Mesenchymal stem cell (in vitro differentiated cells and primary cell): ENCODE data around the gene FUCA2.

Experiments
- DNase-seq: peaks from one replicate; pipeline ENCODE4 v3.0.0-alpha.2; 2013
- H2AFZ ChIP-seq: one replicate; pipeline ENCODE4 v1.6.1; 2013; ENCODE audit warnings: low read depth, mild to moderate bottlenecking, control low read depth, inconsistent platforms, low read length, moderate library complexity
- H2AK5ac ChIP-seq: 2 replicates; pipeline ENCODE4 v1.6.1; 2013; ENCODE audit warnings: low read length, moderate library complexity, mild to moderate bottlenecking, inconsistent platforms; ENCODE audit not compliant: severe bottlenecking
- H2BK120ac ChIP-seq: one replicate; pipeline ENCODE4 v1.6.1; 2013; ENCODE audit warnings: low read depth, mild to moderate bottlenecking, inconsistent platforms, low read length, moderate library complexity
- H2BK12ac ChIP-seq, 2 experiments: one replicate each; pipeline ENCODE4 v1.6.1; 2013; ENCODE audit warnings: inconsistent platforms in 2 of 2, low read length in 2 of 2, mild to moderate bottlenecking in 2 of 2, moderate library complexity in 2 of 2, control low read depth in 1 of 2
- H2BK15ac ChIP-seq: one replicate; pipeline ENCODE4 v1.6.1; 2013; ENCODE audit warnings: mild to moderate bottlenecking, low read depth, inconsistent platforms; ENCODE audit not compliant: poor library complexity, severe bottlenecking
- H2BK5ac ChIP-seq: 2 replicates; pipeline ENCODE4 v1.6.1; 2013; ENCODE audit warnings: low read depth, mild to moderate bottlenecking, low read length, control low read depth, inconsistent platforms; ENCODE audit not compliant: poor library complexity, severe bottlenecking
- H3K14ac ChIP-seq, 2 experiments: one replicate each; pipeline ENCODE4 v1.6.1; 2013; ENCODE audit warnings: inconsistent platforms in 2 of 2, low read length in 2 of 2, control low read depth in 1 of 2, mild to moderate bottlenecking in 1 of 2, moderate library complexity in 1 of 2
- H3K18ac ChIP-seq, 2 experiments: one replicate each; pipeline ENCODE4 v1.6.1; 2013; ENCODE audit warnings: inconsistent platforms in 2 of 2, low read length in 2 of 2, control low read depth in 1 of 2, low read depth in 1 of 2, mild to moderate bottlenecking in 1 of 2
- H3K23ac ChIP-seq, 2 experiments: one replicate each; pipeline ENCODE4 v1.6.1; 2013; ENCODE audit warnings: inconsistent platforms in 2 of 2, low read length in 2 of 2, mild to moderate bottlenecking in 2 of 2, moderate library complexity in 2 of 2, control low read depth in 1 of 2
- H3K27ac ChIP-seq: 2 replicates; pipeline ENCODE4 v1.5.1; 2013; ENCODE audit warnings: mild to moderate bottlenecking, moderate library complexity, low read length, control low read depth, inconsistent platforms; ENCODE audit not compliant: poor library complexity, severe bottlenecking
- H3K27me3 ChIP-seq, 2 experiments: 2 replicates each; pipeline versions ENCODE4 v1.6.1 to v1.7.0; 2013; ENCODE audit warnings: low read length in 2 of 2, mild to moderate bottlenecking in 2 of 2, moderate library complexity in 2 of 2, control low read depth in 1 of 2, inconsistent platforms in 1 of 2; ENCODE audit not compliant: control insufficient read depth in 1 of 2, insufficient read depth in 1 of 2
- H3K36me3 ChIP-seq, 2 experiments: 2 replicates each; pipeline versions ENCODE4 v1.6.1 to v1.7.0; 2013; ENCODE audit warnings: low read length in 2 of 2, control low read depth in 1 of 2, inconsistent platforms in 1 of 2, low read depth in 1 of 2, mild to moderate bottlenecking in 1 of 2; ENCODE audit not compliant: insufficient read depth in 2 of 2, control insufficient read depth in 1 of 2
- H3K4ac ChIP-seq, 2 experiments: one replicate each; pipeline ENCODE4 v1.6.1; 2013; ENCODE audit warnings: inconsistent platforms in 2 of 2, low read length in 2 of 2, mild to moderate bottlenecking in 2 of 2, moderate library complexity in 2 of 2, control low read depth in 1 of 2, low read depth in 1 of 2
- H3K4me1 ChIP-seq: 2 replicates; pipeline ENCODE4 v1.6.1; 2013; ENCODE audit warnings: low read depth, low read length, control low read depth; ENCODE audit not compliant: control insufficient read depth, insufficient read depth
- H3K4me2 ChIP-seq: 2 replicates; pipeline ENCODE4 v1.6.1; 2013; ENCODE audit warnings: low read length, mild to moderate bottlenecking, inconsistent platforms; ENCODE audit not compliant: poor library complexity, severe bottlenecking
- H3K4me3 ChIP-seq, 2 experiments: 2 replicates each; pipeline versions ENCODE4 v1.5.1 to v1.7.0; 2013; ENCODE audit warnings: low read length in 2 of 2, mild to moderate bottlenecking in 2 of 2, control low read depth in 1 of 2, low read depth in 1 of 2; ENCODE audit not compliant: insufficient read depth in 1 of 2
- H3K79me1 ChIP-seq: replicated peaks from 2 replicates; pipeline ENCODE4 v1.6.1; 2013; ENCODE audit warnings: mild to moderate bottlenecking, control low read depth, low read length, inconsistent platforms; ENCODE audit not compliant: poor library complexity, severe bottlenecking
- H3K9ac ChIP-seq: 2 replicates; pipeline ENCODE4 v1.7.0; 2013; ENCODE audit warnings: mild to moderate bottlenecking, low read length, moderate library complexity
- H3K9me3 ChIP-seq: 2 replicates; pipeline ENCODE4 v1.7.0; 2013; ENCODE audit warnings: mild to moderate bottlenecking, low read length; ENCODE audit not compliant: control insufficient read depth
- H4K8ac ChIP-seq: one replicate; pipeline ENCODE4 v1.6.1; 2013; ENCODE audit warnings: inconsistent platforms, mild to moderate bottlenecking, low read length, moderate library complexity
- H4K91ac ChIP-seq: one replicate; pipeline ENCODE4 v1.6.1; 2013; ENCODE audit warnings: mild to moderate bottlenecking, low read length, inconsistent platforms
- WGBS: methylation state at CpG from one replicate; pipeline ENCODE4 v1.1.7; 2013; ENCODE audit warnings: mixed read lengths; 5-methylcytosine and 5-hydroxymethylcytosine counted together

The FUCA2 gene

GRCh38 chr6:143549221-143549948 lies 37.9 kb upstream of the FUCA2 start:
- no peak for DNase-seq
- H3K4me3 ChIP-seq, result no peak overlapping the region

GRCh38 chr6:143546599-143546998 lies 35.1 kb upstream of the FUCA2 start:
- no peak overlapping the region for H2BK12ac ChIP-seq
- H3K79me1 ChIP-seq, result peaks cover 18% of the 10 kb centered on the region
- 89% methylated on average over 3 of the region's 3 CpGs for WGBS
- no peak overlapping the region for H3K4me2 ChIP-seq
- no peaks in the 10 kb centered on the region for H3K27me3 ChIP-seq
- no peaks in the 10 kb centered on the region for H3K36me3 ChIP-seq
- no peak overlapping the region for H2AK5ac ChIP-seq
- no peak overlapping the region for H3K18ac ChIP-seq
- H4K8ac ChIP-seq, result no peak overlapping the region
- H3K27ac ChIP-seq, result no peak overlapping the region
- no peak overlapping the region for H2BK15ac ChIP-seq
- H3K4me3 ChIP-seq, result no peak overlapping the region
- no peak overlapping the region for H3K9ac ChIP-seq
- H2AFZ ChIP-seq, result no peak overlapping the region
- H3K14ac ChIP-seq, result no peak overlapping the region
- H3K9me3 ChIP-seq, result no peaks in the 10 kb centered on the region
- H2BK5ac ChIP-seq, result no peak overlapping the region
- peaks cover 12% of the 10 kb centered on the region for H3K4me1 ChIP-seq
- no peak overlapping the region for H4K91ac ChIP-seq
- DNase-seq, result no peak
- H2BK120ac ChIP-seq, result no peak overlapping the region
- H3K23ac ChIP-seq, result no peak overlapping the region
- no peak overlapping the region for H3K4ac ChIP-seq

More at GRCh38 chr6:143549221-143549948, 37.9 kb upstream of the FUCA2 start:
- Histone ChIP-seq H3K79me1 (peaks cover 17% of the 10 kb centered on the region), H2BK5ac (no peak overlapping the region), H2BK120ac (no peak overlapping the region), H3K4me2 (peak overlapping the region; percentile 8), H2AK5ac (peak overlapping the region; percentile 62), H3K18ac (no peak overlapping the region), H3K9ac (no peak overlapping the region), H4K91ac (no peak overlapping the region), H4K8ac (no peak overlapping the region), H3K4ac (no peak overlapping the region), H3K27me3 (no peaks in the 10 kb centered on the region), H3K27ac (peak overlapping the region; percentile 65), H3K9me3 (no peaks in the 10 kb centered on the region), H3K14ac (no peak overlapping the region), H2BK12ac (no peak overlapping the region), H2BK15ac (no peak overlapping the region), H3K4me1 (peaks cover 12% of the 10 kb centered on the region), H3K23ac (no peak overlapping the region), H3K36me3 (no peaks in the 10 kb centered on the region), H2AFZ (no peak overlapping the region)
- 95% methylated on average over 7 of the region's 7 CpGs for WGBS

GRCh38 chr6:143545976-143546547 lies 34.5 kb upstream of the FUCA2 start:
- WGBS, result 83% methylated on average over 3 of the region's 3 CpGs
- no peaks in the 10 kb centered on the region for H3K36me3 ChIP-seq

GRCh38 chr6:143545165-143545564 lies 33.6 kb upstream of the FUCA2 start:
- no peak overlapping the region for H4K91ac ChIP-seq
- H3K9me3 ChIP-seq, result no peaks in the 10 kb centered on the region
- no peak overlapping the region for H3K4me2 ChIP-seq
- H2BK15ac ChIP-seq, result no peak overlapping the region
- H3K4me3 ChIP-seq, result no peak overlapping the region
- no peak overlapping the region for H2AK5ac ChIP-seq
- H3K9ac ChIP-seq, result no peak overlapping the region
- no peak overlapping the region for H2BK12ac ChIP-seq
- H3K4me1 ChIP-seq, result peaks cover 12% of the 10 kb centered on the region
- no peaks in the 10 kb centered on the region for H3K36me3 ChIP-seq
- DNase-seq, result no peak
- no peak overlapping the region for H3K27ac ChIP-seq
- no peak overlapping the region for H2AFZ ChIP-seq
- no peak overlapping the region for H3K4ac ChIP-seq
- no peak overlapping the region for H2BK120ac ChIP-seq
- H3K23ac ChIP-seq, result peak overlapping the region in 1 of 2 experiments; percentile 24
- H3K27me3 ChIP-seq, result no peaks in the 10 kb centered on the region
- no CpG with 5 or more reads among the region's 2 CpGs for WGBS
- H3K18ac ChIP-seq, result no peak overlapping the region
- H2BK5ac ChIP-seq, result no peak overlapping the region
- no peak overlapping the region for H3K14ac ChIP-seq
- no peak overlapping the region for H4K8ac ChIP-seq
- H3K79me1 ChIP-seq, result peaks cover 22% of the 10 kb centered on the region

More at GRCh38 chr6:143545976-143546547, 34.5 kb upstream of the FUCA2 start:
- Histone ChIP-seq H2AK5ac (no peak overlapping the region), H2BK5ac (no peak overlapping the region), H3K9ac (no peak overlapping the region), H4K8ac (no peak overlapping the region), H3K27ac (no peak overlapping the region), H2BK15ac (no peak overlapping the region), H4K91ac (no peak overlapping the region), H3K4me2 (no peak overlapping the region), H3K79me1 (peaks cover 22% of the 10 kb centered on the region), H3K18ac (no peak overlapping the region), H3K4me3 (no peak overlapping the region), H3K23ac (no peak overlapping the region), H3K9me3 (no peaks in the 10 kb centered on the region), H3K27me3 (no peaks in the 10 kb centered on the region), H2BK120ac (no peak overlapping the region), H3K4ac (no peak overlapping the region), H2BK12ac (no peak overlapping the region), H3K14ac (no peak overlapping the region), H3K4me1 (peaks cover 12% of the 10 kb centered on the region), H2AFZ (no peak overlapping the region)
- DNase-seq, result peak; percentile 9
